Subcutaneous abdominal adipose tissue (tissue), 5 donors: ENCODE data around the gene CTIF.

Experiments used
- H3K27ac ChIP-seq: one replicate; pipeline ENCODE4 v1.7.0; 2013; ENCODE audit warnings: low read depth, mild to moderate bottlenecking, inconsistent platforms, low read length, moderate library complexity
- H3K27me3 ChIP-seq, 5 donors: one replicate each; pipeline ENCODE4 v1.7.0; 2013; ENCODE audit warnings: low read length in 5 of 5, inconsistent platforms in 1 of 5; ENCODE audit not compliant: control insufficient read depth in 5 of 5, insufficient read depth in 4 of 5
- H3K36me3 ChIP-seq, 5 donors: one replicate each; pipeline ENCODE4 v1.7.0; 2013; ENCODE audit warnings: low read length in 5 of 5; ENCODE audit not compliant: control insufficient read depth in 5 of 5, insufficient read depth in 5 of 5
- H3K4me1 ChIP-seq, 5 donors: one replicate each; pipeline ENCODE4 v1.7.0; 2013; ENCODE audit warnings: low read length in 5 of 5, mild to moderate bottlenecking in 3 of 5, moderate library complexity in 1 of 5; ENCODE audit not compliant: control insufficient read depth in 5 of 5, insufficient read depth in 5 of 5
- H3K4me3 ChIP-seq, 5 donors: one replicate each; pipeline ENCODE4 v1.7.0; 2013; ENCODE audit warnings: low read length in 5 of 5, low read depth in 1 of 5
- H3K9ac ChIP-seq, 5 donors: one replicate each; pipeline ENCODE4 v1.7.0; 2013; ENCODE audit warnings: low read length in 5 of 5, mild to moderate bottlenecking in 4 of 5, moderate library complexity in 3 of 5
- H3K9me3 ChIP-seq, 5 donors: one replicate each; pipeline ENCODE4 v1.7.0; 2013; ENCODE audit warnings: low read length in 5 of 5; ENCODE audit not compliant: control insufficient read depth in 5 of 5
- donor health status: healthy.
- donor health status: healthy.
- donor health status: healthy.
- donor health status: healthy.
- donor health status: healthy.

The CTIF gene

DNA sequence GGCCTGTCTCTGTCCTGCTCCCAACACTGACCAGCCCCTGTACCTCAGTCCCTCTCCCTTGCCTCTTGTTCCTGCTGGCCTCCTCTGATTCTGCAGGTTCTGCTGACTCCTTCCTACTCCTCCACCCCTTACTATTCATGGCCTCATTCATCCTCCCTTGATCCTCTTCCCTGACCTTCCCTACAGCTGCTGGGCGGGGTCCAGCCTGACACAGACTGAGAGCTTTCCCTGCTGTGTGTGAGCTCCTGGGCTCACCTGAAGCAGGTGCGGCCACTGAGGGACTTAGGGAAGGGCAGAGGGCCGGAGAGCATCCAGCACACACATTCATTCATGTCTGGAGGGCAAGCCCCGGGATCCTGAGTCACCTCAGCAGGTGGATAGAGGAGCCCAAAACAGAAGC lies 185.6 kb downstream of the CTIF start:
- Histone ChIP-seq H3K4me3 (no peak overlapping the region), H3K4me1 (peaks cover 0 to 14% (median 7%) of the 10 kb centered on the region in 5 donors), H3K9me3 (peaks cover 0 to 5% (median 0%) of the 10 kb centered on the region in 5 donors), H3K36me3 (peaks cover 2 to 29% (median 10%) of the 10 kb centered on the region in 5 donors), H3K27me3 (no peaks in the 10 kb centered on the region), H3K27ac (no peak overlapping the region), H3K9ac (no peak overlapping the region)

- Histone ChIP-seq H3K9me3 (peaks cover 0 to 5% (median 0%) of the 10 kb centered on the region in 5 donors), H3K4me3 (no peak overlapping the region), H3K4me1 (peaks cover 0 to 14% (median 7%) of the 10 kb centered on the region in 5 donors), H3K9ac (no peak overlapping the region), H3K36me3 (peaks cover 0 to 29% (median 9%) of the 10 kb centered on the region in 5 donors), H3K27me3 (no peaks in the 10 kb centered on the region), H3K27ac (no peak overlapping the region)
These were observed 186.1 kb downstream of the CTIF start for GRCh38 chr18:48724939-48725338.

DNA sequence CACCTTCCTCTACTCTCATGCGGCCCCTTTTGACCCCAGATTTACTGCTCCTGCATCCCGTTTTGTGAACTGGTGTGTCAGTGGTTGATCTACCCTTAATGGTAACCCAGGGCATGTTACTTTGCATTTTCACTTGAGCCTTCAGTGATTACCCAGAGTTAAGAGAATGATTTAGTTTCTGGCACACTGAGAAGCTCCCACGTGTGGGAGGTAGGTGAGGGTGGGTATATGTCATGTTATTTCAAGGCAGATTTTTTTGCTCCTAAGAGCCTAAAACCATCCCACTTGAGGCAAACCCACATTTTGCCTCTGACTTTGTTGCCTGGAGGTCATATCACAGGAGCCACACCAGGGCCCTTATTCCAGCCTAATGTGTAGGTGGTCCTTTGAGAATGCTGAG lies 186.7 kb downstream of the CTIF start:
- Histone ChIP-seq H3K9me3 (peaks cover 0 to 5% (median 0%) of the 10 kb centered on the region in 5 donors), H3K27me3 (no peaks in the 10 kb centered on the region), H3K27ac (no peak overlapping the region), H3K9ac (no peak overlapping the region), H3K4me1 (peaks cover 0 to 12% (median 7%) of the 10 kb centered on the region in 5 donors), H3K36me3 (peaks cover 0 to 23% (median 6%) of the 10 kb centered on the region in 5 donors), H3K4me3 (no peak overlapping the region)

DNA sequence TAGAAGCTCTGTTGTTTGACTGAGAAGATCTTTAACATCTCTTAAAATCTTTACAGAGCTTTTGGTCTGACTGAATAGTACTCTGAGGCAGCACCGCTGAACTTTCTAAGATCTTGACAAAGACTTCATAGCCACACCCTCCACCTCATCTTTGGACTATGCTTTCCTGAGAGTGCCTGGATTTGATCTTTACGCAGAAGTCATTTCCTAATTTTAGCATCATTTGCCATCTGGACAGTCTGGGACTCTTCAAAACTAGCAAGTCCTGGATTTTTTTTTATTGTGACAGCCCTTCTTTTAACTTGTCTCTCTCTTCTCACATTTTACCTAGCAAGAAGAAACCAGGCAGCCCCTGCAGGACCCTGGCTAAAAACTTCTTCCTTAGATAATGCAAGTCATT lies 188.8 kb downstream of the CTIF start:
- Histone ChIP-seq H3K27ac (peak overlapping the region; percentile 35), H3K9me3 (peaks cover 0 to 5% (median 0%) of the 10 kb centered on the region in 5 donors), H3K36me3 (peaks cover 0 to 23% (median 8%) of the 10 kb centered on the region in 5 donors), H3K9ac (no peak overlapping the region), H3K4me3 (no peak overlapping the region), H3K27me3 (no peaks in the 10 kb centered on the region), H3K4me1 (peaks cover 0 to 4% (median 0%) of the 10 kb centered on the region in 5 donors)

- Histone ChIP-seq H3K9me3 (peaks cover 0 to 5% (median 0%) of the 10 kb centered on the region in 5 donors), H3K36me3 (peaks cover 0 to 23% (median 8%) of the 10 kb centered on the region in 5 donors), H3K4me1 (peaks cover 0 to 10% (median 5%) of the 10 kb centered on the region in 5 donors), H3K27me3 (no peaks in the 10 kb centered on the region), H3K9ac (no peak overlapping the region), H3K27ac (peak overlapping the region; percentile 28), H3K4me3 (no peak overlapping the region)
These were observed 189.5 kb downstream of the CTIF start for GRCh38 chr18:48728204-48728833.

DNA sequence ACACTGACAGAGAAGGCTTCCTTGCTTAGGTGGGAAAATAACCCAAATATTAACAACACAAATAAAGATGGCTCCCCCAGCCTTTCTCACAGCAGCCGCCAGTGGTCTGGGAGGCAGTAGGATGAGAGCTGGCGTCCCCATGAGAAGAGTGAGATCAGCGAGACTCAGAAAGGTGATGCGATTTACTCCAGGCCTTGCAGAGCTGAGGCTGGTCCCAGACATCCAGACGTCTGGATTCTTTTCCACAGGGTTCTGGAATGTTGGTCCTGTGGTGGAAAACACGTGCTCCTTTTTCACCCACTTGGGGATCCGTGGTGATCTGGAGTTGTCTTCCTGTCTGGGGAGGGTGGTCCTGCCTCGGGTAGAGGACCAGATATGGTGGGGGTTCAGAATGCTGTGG lies 190.6 kb downstream of the CTIF start:
- Histone ChIP-seq H3K9me3 (peaks cover 0 to 5% (median 0%) of the 10 kb centered on the region in 5 donors), H3K36me3 (peaks cover 0 to 23% (median 8%) of the 10 kb centered on the region in 5 donors), H3K27ac (no peak overlapping the region), H3K4me3 (no peak overlapping the region), H3K27me3 (no peaks in the 10 kb centered on the region), H3K9ac (no peak overlapping the region), H3K4me1 (peaks cover 0 to 21% (median 15%) of the 10 kb centered on the region in 5 donors)

DNA sequence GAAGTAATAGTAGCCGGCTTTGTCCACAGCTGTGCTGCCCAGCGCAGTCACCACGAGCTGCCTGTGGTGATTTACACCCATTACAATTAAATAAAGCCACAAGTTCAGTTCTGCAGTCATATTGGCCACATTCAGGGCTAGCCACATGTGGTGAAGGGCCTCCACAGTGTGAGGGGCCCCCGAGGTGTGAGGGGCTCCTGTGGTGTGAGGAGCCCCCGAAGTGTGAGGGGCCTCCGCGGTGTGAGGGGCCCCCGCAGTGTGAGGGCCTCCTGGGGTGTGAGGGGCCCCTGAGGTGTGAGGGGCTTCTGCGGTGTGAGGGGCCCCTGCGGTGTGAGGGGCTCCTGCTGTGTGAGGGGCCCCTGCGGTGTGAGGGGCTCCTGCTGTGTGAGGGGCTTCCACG lies 191.2 kb downstream of the CTIF start:
- Histone ChIP-seq H3K27ac (no peak overlapping the region), H3K4me1 (peaks cover 0 to 21% (median 19%) of the 10 kb centered on the region in 5 donors), H3K9ac (no peak overlapping the region), H3K27me3 (no peaks in the 10 kb centered on the region), H3K9me3 (peaks cover 0 to 5% (median 0%) of the 10 kb centered on the region in 5 donors), H3K36me3 (peaks cover 0 to 20% (median 4%) of the 10 kb centered on the region in 5 donors), H3K4me3 (no peak overlapping the region)

- H3K9ac ChIP-seq = no peak overlapping the region
- peaks cover 0 to 26% (median 21%) of the 10 kb centered on the region in 5 donors for H3K4me1 ChIP-seq
- H3K27ac ChIP-seq = no peak overlapping the region
- H3K9me3 ChIP-seq = no peaks in the 10 kb centered on the region
- H3K27me3 ChIP-seq = no peaks in the 10 kb centered on the region
- H3K4me3 ChIP-seq = no peak overlapping the region
- H3K36me3 ChIP-seq = peaks cover 0 to 12% (median 3%) of the 10 kb centered on the region in 5 donors
These were observed 194.1 kb downstream of the CTIF start for GRCh38 chr18:48732767-48733424.

DNA sequence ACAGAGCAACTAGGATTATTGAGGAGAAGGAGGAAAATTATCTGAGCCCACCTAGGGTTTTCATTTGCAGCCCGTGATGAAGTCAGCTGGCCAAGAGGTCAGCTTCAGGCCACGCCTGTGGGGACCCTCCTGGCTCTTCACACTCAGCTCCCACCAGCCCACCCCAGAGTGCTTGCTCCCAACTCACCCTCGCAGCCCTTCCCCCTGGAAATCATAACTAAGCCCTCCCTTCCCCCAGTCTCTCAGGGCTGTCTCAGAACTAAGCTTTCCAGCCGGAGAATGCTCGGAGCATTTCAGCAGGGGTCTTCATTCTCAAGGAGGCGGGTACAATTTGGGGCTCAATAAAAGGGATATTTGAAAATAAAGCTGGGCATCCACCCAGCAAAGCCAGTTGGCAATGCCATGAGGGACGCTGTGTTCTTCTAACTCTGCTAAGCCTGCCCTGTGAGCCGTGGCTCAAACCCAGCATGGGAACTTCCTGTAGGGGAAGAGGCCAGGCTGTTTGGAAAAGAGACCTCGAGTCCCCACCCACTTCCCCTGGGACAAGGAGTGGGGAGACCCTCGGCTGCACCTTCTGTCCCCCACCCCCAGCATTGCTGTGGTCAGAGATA lies 194.9 kb downstream of the CTIF start:
- H3K27ac ChIP-seq = no peak overlapping the region
- H3K4me1 ChIP-seq = peaks cover 0 to 26% (median 18%) of the 10 kb centered on the region in 5 donors
- H3K27me3 ChIP-seq = no peaks in the 10 kb centered on the region
- H3K9ac ChIP-seq = no peak overlapping the region
- H3K36me3 ChIP-seq = peaks cover 0 to 12% (median 3%) of the 10 kb centered on the region in 5 donors
- H3K4me3 ChIP-seq = no peak overlapping the region
- H3K9me3 ChIP-seq = no peaks in the 10 kb centered on the region

DNA sequence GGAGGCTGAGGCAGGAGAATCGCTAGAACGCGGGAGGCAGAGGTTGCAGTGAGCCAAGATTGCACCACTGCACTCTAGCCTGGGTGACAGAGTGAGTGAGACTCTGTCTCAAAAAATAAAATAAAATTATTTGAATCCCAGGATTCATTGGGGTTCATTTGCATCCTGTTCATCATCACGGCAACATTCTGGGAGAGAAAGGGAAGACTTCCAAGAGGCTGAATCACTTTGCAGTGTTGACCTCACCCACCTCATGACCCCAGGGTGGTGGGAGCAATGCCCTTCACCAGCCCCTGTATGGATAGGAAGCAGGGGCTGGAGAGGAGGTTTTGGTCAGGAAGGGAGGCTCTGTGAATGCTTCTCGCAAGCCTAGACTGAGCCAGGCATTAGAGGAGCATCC lies 195.6 kb downstream of the CTIF start:
- no peak overlapping the region for H3K27ac ChIP-seq
- H3K27me3 ChIP-seq = no peaks in the 10 kb centered on the region
- peaks cover 0 to 30% (median 24%) of the 10 kb centered on the region in 5 donors for H3K4me1 ChIP-seq
- H3K4me3 ChIP-seq = no peak overlapping the region
- H3K9ac ChIP-seq = no peak overlapping the region
- no peaks in the 10 kb centered on the region for H3K9me3 ChIP-seq
- H3K36me3 ChIP-seq = peaks cover 0 to 12% (median 3%) of the 10 kb centered on the region in 5 donors
